SK-MEL-5 (cell line): Measurements from ENCODE around the gene FKTN. TPM values are rescaled to one million over a fixed set of nuclear protein-coding genes. Genes with fewer than 3 reads are reported as not detected.
A peak's percentile ranks its signal among the peaks of the same experiment; 100 is the strongest.

Experiments
- DNase-seq: peaks from one replicate; pipeline ENCODE4 v3.0.0-alpha.2; 2016; ENCODE audit warnings: low read depth, low spot score
- in situ Hi-C: cut with HindIII; loops from 2 replicates; pipeline ENCODE4 v1.10.0; 2016; ENCODE audit warnings: low sequenced_read_pairs, high pct_unique_total_duplicates, low pct_unique_long_range_greater_than_20kb
- total RNA-seq: library from RNA; depleted of rRNA; stranded (reverse); fragments of >200 nt; shearing (Covaris generic); gene quantifications from 2 replicates; pipeline ENCODE4 v1.2.3, GENCODE V29; 2014

The FKTN gene
- total RNA-seq, 1 experiment from 2014 or later: 17.5 TPM

GRCh38 chr9:105608721-105609598 is 51.0 kb downstream of the FKTN start:
- peak; percentile 71 for DNase-seq
- in situ Hi-C loops: no loop called here

- DNase-seq: no peak
- in situ Hi-C loops: no loop called here
Measured at GRCh38 chr9:105621001-105621400, 63.1 kb downstream of the FKTN start.

- in situ Hi-C loops: no loop called here
Measured at GRCh38 chr9:105625088-105625487, 67.2 kb downstream of the FKTN start.

GRCh38 chr9:105632807-105633206 is 74.9 kb downstream of the FKTN start:
- in situ Hi-C loops: no loop called here
- DNase-seq: no peak

More at GRCh38 chr9:105625088-105625487, 67.2 kb downstream of the FKTN start:
- DNase-seq: no peak

- in situ Hi-C loops: no loop called here
- DNase-seq: no peak
Measured at GRCh38 chr9:105633411-105633810, 75.5 kb downstream of the FKTN start.

GRCh38 chr9:105636331-105636730 is 78.4 kb downstream of the FKTN start:
- in situ Hi-C loops: no loop called here
- DNase-seq: no peak

- DNase-seq: peak; percentile 47
- in situ Hi-C loops: no loop called here
Measured at GRCh38 chr9:105637787-105638395, 80.0 kb downstream of the FKTN start.

GRCh38 chr9:105639936-105640335 is 82.0 kb downstream of the FKTN start:
- no peak for DNase-seq
- in situ Hi-C loops: no loop called here

GRCh38 chr9:105643795-105644194 is 85.9 kb downstream of the FKTN start:
- no peak for DNase-seq
- in situ Hi-C loops: no loop called here

- in situ Hi-C loops: no loop called here
Measured at GRCh38 chr9:105646879-105647594, 89.1 kb downstream of the FKTN start.

GRCh38 chr9:105647595-105648349 is 89.8 kb downstream of the FKTN start:
- in situ Hi-C loops: no loop called here

More at GRCh38 chr9:105646879-105647594, 89.1 kb downstream of the FKTN start:
- no peak for DNase-seq

GRCh38 chr9:105651806-105652205 is 93.9 kb downstream of the FKTN start:
- DNase-seq: no peak
- in situ Hi-C loops: no loop called here

More at GRCh38 chr9:105647595-105648349, 89.8 kb downstream of the FKTN start:
- no peak for DNase-seq

- DNase-seq: no peak
- in situ Hi-C loops: no loop called here
Measured at GRCh38 chr9:105656131-105656921, 98.4 kb downstream of the FKTN start.

- no peak for DNase-seq
- in situ Hi-C loops: no loop called here
Measured at GRCh38 chr9:105658351-105658750, 100.4 kb downstream of the FKTN start.

- in situ Hi-C loops: no loop called here
- no peak for DNase-seq
Measured at GRCh38 chr9:105661011-105661410, 103.1 kb downstream of the FKTN start.

- in situ Hi-C loops: no loop called here
- DNase-seq: no peak
Measured at GRCh38 chr9:105662184-105663104, 104.5 kb downstream of the FKTN start, which contains the start of gene TAL2. TSS of gene TAL2 (plus strand) at chr9:105662457. CDS start at chr9:105662497, 40 bp downstream.
